GM12872 (cell line): ENCODE measurements around the gene RGS11.

ENCODE experiments used
- CTCF ChIP-seq: IDR thresholded peaks from 3 replicates; pipeline ENCODE4 v1.5.1; 2011; ENCODE audit warnings: low read depth, mild to moderate bottlenecking, low read length, moderate library complexity; ENCODE audit not compliant: insufficient read depth

Gene RGS11

GRCh38 chr16:296276-296675 is 20.5 kb upstream of the RGS11 start:
- no peak for TF ChIP-seq CTCF

GRCh38 chr16:293043-293775 is 17.5 kb upstream of the RGS11 start:
- no peak for TF ChIP-seq CTCF

- TF ChIP-seq CTCF: no peak
Observed at GRCh38 chr16:291539-291938, 15.8 kb upstream of the RGS11 start.

- TF ChIP-seq CTCF: no peak
Observed at GRCh38 chr16:290681-291405, 15.1 kb upstream of the RGS11 start.

- TF ChIP-seq CTCF: no peak
Observed at GRCh38 chr16:290015-290680, 14.4 kb upstream of the RGS11 start.

GRCh38 chr16:289395-289997 is 13.8 kb upstream of the RGS11 start:
- TF ChIP-seq CTCF: no peak

GRCh38 chr16:287981-288920 is 12.5 kb upstream of the RGS11 start:
- no peak for TF ChIP-seq CTCF
